ENCODE measurements around the gene LETMD1. TPM values are rescaled to one million over a fixed set of nuclear protein-coding genes. Genes with fewer than 3 reads are reported as not detected.
"Not testable (repeated sequence)": the region's sequence is repeated elsewhere in the genome, so short reads cannot be mapped to it uniquely, and the experiment has no call there.

LETMD1 gene
- polyA plus RNA-seq, 1 experiment: 57.1 TPM

- POLR2A ChIA-PET: interaction anchor here (0.6 kb wide), 1 partner anchor 1069 kb away, joined by 4 read pairs; no protein-coding TSS in a partner anchor
- CTCF ChIA-PET: interaction anchor here (0.7 kb wide), 1 partner anchor 474 kb away, joined by 3 read pairs; no protein-coding TSS in a partner anchor
- no peak overlapping the region for H3K4me3 ChIP-seq (ENCODE audit: low read depth, low read length)
Observed at GRCh38 chr12:51012570-51013236, 35.4 kb upstream of the LETMD1 start.

GRCh38 chr12:51013441-51013840, 34.7 kb upstream of the LETMD1 start:
- ChIA-PET CTCF (interaction anchor here (0.7 kb wide), 1 partner anchor 475 kb away, joined by 3 read pairs; no protein-coding TSS in a partner anchor), POLR2A (interaction anchor here (0.6 kb wide), 1 partner anchor 1069 kb away, joined by 4 read pairs; no protein-coding TSS in a partner anchor)
- no peak for TF ChIP-seq CTCF (IDR thresholded peaks at IDR 0.05; ENCODE audit: insufficient read depth, low read depth, low read length)

More at GRCh38 chr12:51012570-51013236, 35.4 kb upstream of the LETMD1 start:
- DNase-seq (ENCODE audit: low read depth): no peak
- TF ChIP-seq CTCF (IDR thresholded peaks at IDR 0.05; ENCODE audit: insufficient read depth, low read depth, low read length): no peak
- Histone ChIP-seq H3K27me3 (ENCODE audit: control insufficient read depth, insufficient read depth, low read length) (no peaks in the 10 kb centered on the region), H3K36me3 (ENCODE audit: control insufficient read depth, insufficient read depth, low read length) (peaks cover 1% of the 10 kb centered on the region; the same call in 1 of the 2 replicates)

GRCh38 chr12:51014467-51014866, 33.7 kb upstream of the LETMD1 start:
- H3K27me3 ChIP-seq (ENCODE audit: control insufficient read depth, insufficient read depth, low read length); DNase-seq (ENCODE audit: low read depth); H3K36me3 ChIP-seq (ENCODE audit: control insufficient read depth, insufficient read depth, low read length); POLR2A ChIA-PET; H3K4me3 ChIP-seq (ENCODE audit: low read depth, low read length); CTCF ChIA-PET: not testable (repeated sequence)

More at GRCh38 chr12:51013441-51013840, 34.7 kb upstream of the LETMD1 start:
- Histone ChIP-seq H3K4me3 (ENCODE audit: low read depth, low read length) (no peak overlapping the region), H3K36me3 (ENCODE audit: control insufficient read depth, insufficient read depth, low read length) (no peaks in the 10 kb centered on the region), H3K27me3 (ENCODE audit: control insufficient read depth, insufficient read depth, low read length) (no peaks in the 10 kb centered on the region)
- DNase-seq (ENCODE audit: low read depth): no peak

- Histone ChIP-seq H3K27me3 (ENCODE audit: control insufficient read depth, insufficient read depth, low read length) (no peaks in the 10 kb centered on the region), H3K4me3 (ENCODE audit: low read depth, low read length) (no peak overlapping the region), H3K36me3 (ENCODE audit: control insufficient read depth, insufficient read depth, low read length) (no peaks in the 10 kb centered on the region)
- DNase-seq (ENCODE audit: low read depth): no peak
- TF ChIP-seq CTCF (IDR thresholded peaks at IDR 0.05; ENCODE audit: insufficient read depth, low read depth, low read length): no peak
- ChIA-PET POLR2A (no interaction called here), CTCF (no interaction called here)
Observed at GRCh38 chr12:51017452-51017851, 30.7 kb upstream of the LETMD1 start.

GRCh38 chr12:51018956-51019355, 29.2 kb upstream of the LETMD1 start:
- Histone ChIP-seq H3K27me3 (ENCODE audit: control insufficient read depth, insufficient read depth, low read length) (no peaks in the 10 kb centered on the region), H3K4me3 (ENCODE audit: low read depth, low read length) (no peak overlapping the region), H3K36me3 (ENCODE audit: control insufficient read depth, insufficient read depth, low read length) (no peaks in the 10 kb centered on the region)
- CTCF ChIA-PET: interaction anchor here (1.2 kb wide), 1 partner anchor 34 kb away, joined by 4 read pairs; no protein-coding TSS in a partner anchor
- no peak for DNase-seq (ENCODE audit: low read depth)
- POLR2A ChIA-PET: interaction anchor here (0.7 kb wide), 1 partner anchor 33 kb away, joined by 11 read pairs; no protein-coding TSS in a partner anchor
- TF ChIP-seq CTCF (IDR thresholded peaks at IDR 0.05; ENCODE audit: insufficient read depth, low read depth, low read length): no peak
